ENCODE results near the gene MYZAP. TPM values are rescaled to one million over a fixed set of nuclear protein-coding genes. Genes with fewer than 3 reads are reported as not detected.

MYZAP gene
- total and polyA plus RNA-seq, 2 donors from 2014 or later = 3.3 to 6.1 TPM

DNA sequence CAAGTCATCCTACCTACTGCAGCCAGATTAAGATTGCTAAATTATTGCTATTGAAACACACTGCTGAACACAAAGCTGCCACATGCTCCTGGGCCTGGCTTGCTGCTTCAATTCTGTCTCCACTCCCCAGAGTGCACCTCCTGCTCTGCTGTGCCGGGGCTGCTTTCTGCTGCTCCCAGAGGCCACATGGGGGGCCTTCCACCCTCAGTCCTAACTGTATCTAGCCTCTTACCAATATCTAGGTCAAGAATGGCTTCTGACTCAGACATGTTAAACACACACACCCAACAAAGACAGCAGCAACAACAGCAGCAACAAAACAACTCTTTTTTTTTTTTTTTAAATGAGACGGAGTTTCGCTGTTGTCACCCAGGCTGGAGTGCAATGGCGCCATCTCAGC, 33.0 kb downstream of the MYZAP start:
- no peaks in the 10 kb centered on the region for H3K9me3 ChIP-seq (ENCODE audit: control insufficient read depth in 2 of 3, insufficient read depth in 1 of 3, low read length in 3 of 3)
- no peaks in the 10 kb centered on the region for H3K27me3 ChIP-seq (ENCODE audit: control insufficient read depth, insufficient read depth, low read length)
- no peak overlapping the region for H3K4me3 ChIP-seq (ENCODE audit: low read length in 3 of 3)
- H3K4me1 ChIP-seq (ENCODE audit: control insufficient read depth in 2 of 3, insufficient read depth in 2 of 3, low read depth in 1 of 3, low read length in 3 of 3) = peaks cover 0 to 1% (median 0%) of the 10 kb centered on the region in 3 donors
- H3K9ac ChIP-seq (ENCODE audit: low read length in 3 of 3) = no peak overlapping the region
- FAIRE-seq (no peak), DNase-seq (no peak)
- no peaks in the 10 kb centered on the region for H3K36me3 ChIP-seq (ENCODE audit: control insufficient read depth in 2 of 3, insufficient read depth in 3 of 3, low read length in 3 of 3)
- TF ChIP-seq, protein P1, sequence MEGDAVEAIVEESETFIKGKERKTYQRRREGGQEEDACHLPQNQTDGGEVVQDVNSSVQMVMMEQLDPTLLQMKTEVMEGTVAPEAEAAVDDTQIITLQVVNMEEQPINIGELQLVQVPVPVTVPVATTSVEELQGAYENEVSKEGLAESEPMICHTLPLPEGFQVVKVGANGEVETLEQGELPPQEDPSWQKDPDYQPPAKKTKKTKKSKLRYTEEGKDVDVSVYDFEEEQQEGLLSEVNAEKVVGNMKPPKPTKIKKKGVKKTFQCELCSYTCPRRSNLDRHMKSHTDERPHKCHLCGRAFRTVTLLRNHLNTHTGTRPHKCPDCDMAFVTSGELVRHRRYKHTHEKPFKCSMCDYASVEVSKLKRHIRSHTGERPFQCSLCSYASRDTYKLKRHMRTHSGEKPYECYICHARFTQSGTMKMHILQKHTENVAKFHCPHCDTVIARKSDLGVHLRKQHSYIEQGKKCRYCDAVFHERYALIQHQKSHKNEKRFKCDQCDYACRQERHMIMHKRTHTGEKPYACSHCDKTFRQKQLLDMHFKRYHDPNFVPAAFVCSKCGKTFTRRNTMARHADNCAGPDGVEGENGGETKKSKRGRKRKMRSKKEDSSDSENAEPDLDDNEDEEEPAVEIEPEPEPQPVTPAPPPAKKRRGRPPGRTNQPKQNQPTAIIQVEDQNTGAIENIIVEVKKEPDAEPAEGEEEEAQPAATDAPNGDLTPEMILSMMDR (IDR thresholded peaks at IDR 0.05; ENCODE audit: borderline replicate concordance, extremely low read depth, insufficient read depth) = no peak
- intact Hi-C loops (cut with DNase I) = no loop called here
- no peak overlapping the region for H3K27ac ChIP-seq (ENCODE audit: low read depth in 2 of 2, low read length in 2 of 2)

DNA sequence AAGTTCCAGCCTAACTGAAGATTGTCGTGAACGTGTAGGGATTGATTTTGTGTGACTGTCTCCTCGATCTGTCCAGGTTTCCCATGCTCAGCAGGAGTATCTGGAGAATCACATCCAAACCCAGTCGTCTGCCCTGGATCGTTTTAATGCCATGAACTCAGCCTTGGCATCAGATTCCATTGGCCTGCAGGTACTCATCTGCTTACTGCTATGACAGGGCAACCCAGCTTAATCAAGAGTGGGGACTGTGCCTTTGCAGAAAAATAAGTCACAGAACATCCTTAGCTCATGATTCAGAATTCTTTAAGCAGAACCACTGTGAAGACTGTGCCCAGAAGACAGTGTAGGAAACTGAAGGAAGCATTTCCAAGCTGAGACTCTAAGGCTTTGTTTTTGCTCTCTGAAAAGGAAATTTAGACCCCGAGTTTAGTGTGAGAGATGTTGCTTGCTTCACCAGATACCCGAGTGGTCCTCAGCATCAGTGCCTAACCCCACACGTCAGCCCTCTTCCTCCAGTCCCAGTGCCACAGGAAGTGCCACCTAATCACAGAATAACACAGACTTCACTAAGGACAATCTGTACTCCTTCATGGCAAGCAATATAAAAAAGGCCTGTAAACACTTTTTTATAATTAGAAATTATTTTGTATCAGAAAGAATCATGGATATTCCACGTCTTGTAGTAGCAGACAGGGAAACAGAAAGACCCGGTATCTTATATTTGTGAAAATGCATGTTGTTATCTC, 34.2 kb downstream of the MYZAP start:
- TF ChIP-seq, protein P1 (IDR thresholded peaks at IDR 0.05; ENCODE audit: borderline replicate concordance, extremely low read depth, insufficient read depth) = no peak
- no peaks in the 10 kb centered on the region for H3K36me3 ChIP-seq (ENCODE audit: control insufficient read depth in 2 of 3, insufficient read depth in 3 of 3, low read length in 3 of 3)
- intact Hi-C loops (cut with DNase I) = no loop called here
- H3K9ac ChIP-seq (ENCODE audit: low read length in 3 of 3) = no peak overlapping the region
- no peak for DNase-seq
- no peak overlapping the region for H3K4me3 ChIP-seq (ENCODE audit: low read length in 3 of 3)
- H3K4me1 ChIP-seq (ENCODE audit: control insufficient read depth in 2 of 3, insufficient read depth in 2 of 3, low read depth in 1 of 3, low read length in 3 of 3) = no peaks in the 10 kb centered on the region
- no peaks in the 10 kb centered on the region for H3K27me3 ChIP-seq (ENCODE audit: control insufficient read depth, insufficient read depth, low read length)
- H3K9me3 ChIP-seq (ENCODE audit: control insufficient read depth in 2 of 3, insufficient read depth in 1 of 3, low read length in 3 of 3) = no peaks in the 10 kb centered on the region
- FAIRE-seq = no peak
- no peak overlapping the region for H3K27ac ChIP-seq (ENCODE audit: low read depth in 2 of 2, low read length in 2 of 2)

DNA sequence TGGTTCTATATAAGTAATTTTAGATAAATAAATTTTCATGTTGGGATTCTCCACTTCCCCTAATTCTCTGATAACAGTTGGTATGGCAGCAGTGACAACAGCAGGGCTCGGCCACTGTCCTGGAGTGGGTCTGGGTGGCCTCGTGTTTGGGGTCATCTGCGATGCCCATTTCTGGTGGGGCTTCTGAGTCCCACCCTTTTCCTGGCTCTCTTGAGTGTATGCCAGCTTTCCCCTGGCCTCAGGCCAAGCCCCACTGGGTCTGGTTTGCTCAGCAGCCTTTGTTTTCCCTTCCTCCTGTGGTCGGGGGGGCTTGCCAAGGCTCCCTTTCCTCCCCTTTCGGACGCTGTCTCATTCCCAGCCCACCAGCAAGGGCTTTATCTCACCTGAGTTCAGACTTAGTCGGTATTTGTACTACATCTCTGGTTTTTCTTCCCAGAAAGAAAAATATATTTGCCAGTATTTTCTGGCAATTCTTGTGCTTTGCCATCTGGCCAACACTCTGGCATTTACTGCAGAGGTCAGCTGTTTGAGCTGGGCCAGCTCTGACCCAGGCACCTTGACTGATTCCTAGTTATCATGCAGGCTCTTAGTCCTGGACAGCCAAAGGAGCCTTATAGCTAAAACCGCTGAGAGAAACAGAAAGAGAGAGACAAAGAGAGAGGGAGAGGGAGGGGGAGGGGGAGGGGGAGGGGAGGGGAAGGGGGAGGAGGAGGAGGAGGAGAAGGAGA, 35.2 kb downstream of the MYZAP start:
- Histone ChIP-seq H3K27me3 (ENCODE audit: control insufficient read depth, insufficient read depth, low read length) (no peaks in the 10 kb centered on the region), H3K27ac (ENCODE audit: low read depth in 2 of 2, low read length in 2 of 2) (no peak overlapping the region), H3K4me1 (ENCODE audit: control insufficient read depth in 2 of 3, insufficient read depth in 2 of 3, low read depth in 1 of 3, low read length in 3 of 3) (no peaks in the 10 kb centered on the region), H3K9me3 (ENCODE audit: control insufficient read depth in 2 of 3, insufficient read depth in 1 of 3, low read length in 3 of 3) (no peaks in the 10 kb centered on the region), H3K36me3 (ENCODE audit: control insufficient read depth in 2 of 3, insufficient read depth in 3 of 3, low read length in 3 of 3) (no peaks in the 10 kb centered on the region), H3K4me3 (ENCODE audit: low read length in 3 of 3) (no peak overlapping the region), H3K9ac (ENCODE audit: low read length in 3 of 3) (no peak overlapping the region)
- no peak for FAIRE-seq
- peak in 1 of 5 donors; percentile 24 for DNase-seq
- intact Hi-C loops (cut with DNase I) = no loop called here
- TF ChIP-seq, protein P1 (IDR thresholded peaks at IDR 0.05; ENCODE audit: borderline replicate concordance, extremely low read depth, insufficient read depth) = no peak
